NT2/D1 (cell line): ENCODE results near the gene BCL11B.

Source experiments
- YY1 ChIP-seq: IDR thresholded peaks from 2 replicates; pipeline ENCODE4 v1.6.1; 2011; ENCODE audit not compliant: insufficient read length, insufficient read depth
- ZNF274 ChIP-seq: IDR thresholded peaks from 2 replicates; pipeline ENCODE4 v1.6.1; 2011; ENCODE audit warnings: mild to moderate bottlenecking, low read depth, low read length

DNA sequence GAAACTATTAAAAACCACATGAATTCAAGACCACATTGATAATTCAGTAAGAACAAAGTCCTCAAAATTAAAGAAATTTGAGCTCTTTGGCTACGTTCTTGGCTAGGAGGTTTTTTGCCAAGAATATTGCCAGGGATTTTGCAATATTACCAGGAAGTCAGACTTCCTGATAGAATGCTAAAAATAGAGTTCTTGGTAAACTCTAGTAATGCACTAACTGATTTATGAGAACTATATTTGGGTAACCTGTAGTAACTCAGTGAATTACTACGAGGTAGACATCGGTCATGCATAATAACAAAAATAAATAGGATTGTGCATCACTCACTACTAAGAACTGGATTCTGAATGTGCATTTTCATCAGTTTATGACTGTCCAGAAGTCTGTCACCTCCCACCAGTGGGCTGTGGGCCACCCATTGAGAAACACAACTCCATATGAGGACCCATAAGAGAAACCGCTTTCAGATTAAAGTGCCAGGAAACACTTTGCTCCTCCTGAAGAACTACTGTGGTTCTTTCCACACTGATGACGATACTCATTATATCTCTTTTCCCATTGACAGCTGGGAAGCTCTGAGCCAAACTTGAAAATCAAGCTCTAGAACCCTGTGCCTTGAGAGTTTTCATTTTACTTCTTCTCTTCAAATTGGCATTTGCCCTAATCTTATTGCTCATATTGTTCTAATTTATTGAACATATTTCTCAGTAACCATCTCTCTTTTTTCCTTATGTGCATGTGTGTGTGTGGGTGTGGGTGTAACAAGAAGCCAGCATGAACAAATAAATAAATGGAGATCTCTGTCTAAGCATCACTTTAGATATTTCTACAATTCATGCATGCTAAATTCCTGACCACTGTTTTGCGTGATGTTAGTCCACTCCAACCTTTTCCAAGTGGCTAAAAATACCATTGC, 116.6 kb downstream of the BCL11B start:
- no peak for TF ChIP-seq YY1
- no peak for TF ChIP-seq ZNF274
